ENCODE measurements around the gene RFX2. TPM values are rescaled to one million over a fixed set of nuclear protein-coding genes. Genes with fewer than 3 reads are reported as not detected.

The RFX2 gene
- total and polyA plus RNA-seq, 4 donors = 0.67 to 5.1 (median 2.8) TPM

DNA sequence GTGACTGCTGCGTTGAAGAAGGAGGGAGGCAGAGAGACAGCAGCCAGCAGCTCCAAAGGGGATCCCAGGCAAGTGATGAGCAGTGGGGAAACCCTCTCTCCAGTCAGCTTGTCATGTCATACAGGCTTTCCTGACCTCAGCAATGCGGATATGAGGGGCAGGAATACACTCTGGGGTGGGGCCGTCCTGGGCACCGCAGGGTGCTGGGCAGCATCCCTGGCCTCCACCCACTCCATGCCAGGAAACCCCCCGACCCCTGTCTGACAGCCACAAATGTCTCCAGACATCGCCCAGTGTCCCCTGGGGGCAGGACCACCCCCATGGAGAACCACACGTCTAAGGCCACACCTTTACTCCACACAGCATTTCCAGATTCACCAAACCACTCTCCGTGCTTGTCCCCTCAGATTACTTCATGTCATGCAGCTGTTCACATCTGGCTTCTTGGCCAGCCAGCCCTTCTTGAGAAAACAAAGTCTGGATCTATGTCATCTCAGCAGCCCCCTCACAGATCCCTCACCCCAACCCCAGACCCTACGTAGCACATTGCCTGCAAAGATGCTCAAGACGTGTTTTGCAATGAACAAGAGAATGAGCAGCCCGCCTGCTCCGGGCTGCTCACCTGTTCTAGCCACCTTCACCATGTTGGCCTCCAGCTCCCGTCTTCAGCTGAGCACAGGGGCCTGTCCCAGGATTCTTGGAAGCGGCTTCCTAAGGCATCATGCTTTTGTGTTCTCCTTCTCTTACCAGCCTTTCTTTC, 46.5 kb downstream of the RFX2 start:
- no peak overlapping the region for H3K9ac ChIP-seq (ENCODE audit: low read depth in 1 of 2, low read length in 2 of 2)
- TF ChIP-seq FOXA2 (IDR thresholded peaks at IDR 0.05) (no peak), HNF4A (conservative IDR thresholded peaks at IDR 0.05) (no peak), SP1 (IDR thresholded peaks at IDR 0.05) (no peak), HNF4G (IDR thresholded peaks at IDR 0.05) (no peak), RXRA (IDR thresholded peaks at IDR 0.05) (no peak)
- TF ChIP-seq, protein P1, sequence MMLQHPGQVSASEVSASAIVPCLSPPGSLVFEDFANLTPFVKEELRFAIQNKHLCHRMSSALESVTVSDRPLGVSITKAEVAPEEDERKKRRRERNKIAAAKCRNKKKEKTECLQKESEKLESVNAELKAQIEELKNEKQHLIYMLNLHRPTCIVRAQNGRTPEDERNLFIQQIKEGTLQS (IDR thresholded peaks at IDR 0.05) = no peak
- no peaks in the 10 kb centered on the region for H3K36me3 ChIP-seq (ENCODE audit: control insufficient read depth in 4 of 4, insufficient read depth in 3 of 4, low read depth in 1 of 4, low read length in 3 of 4)
- no peaks in the 10 kb centered on the region for H3K27me3 ChIP-seq (ENCODE audit: control insufficient read depth in 4 of 4, insufficient read depth in 4 of 4, low read length in 3 of 4)
- H3K4me1 ChIP-seq (ENCODE audit: control insufficient read depth in 4 of 4, insufficient read depth in 4 of 4, low read length in 3 of 4) = peaks cover 4 to 25% (median 19%) of the 10 kb centered on the region in 4 donors
- DNase-seq (ENCODE audit: low spot score) = no peak
- H3K9me3 ChIP-seq (ENCODE audit: control insufficient read depth in 4 of 4, low read length in 3 of 4) = no peaks in the 10 kb centered on the region
- no peak overlapping the region for H3K27ac ChIP-seq (ENCODE audit: low read depth in 1 of 2, low read length in 2 of 2)
- H3K4me3 ChIP-seq (ENCODE audit: low read depth in 1 of 3, low read length in 3 of 3) = no peak overlapping the region
- WGBS = 94% methylated on average over 14 of the region's 14 CpGs

DNA sequence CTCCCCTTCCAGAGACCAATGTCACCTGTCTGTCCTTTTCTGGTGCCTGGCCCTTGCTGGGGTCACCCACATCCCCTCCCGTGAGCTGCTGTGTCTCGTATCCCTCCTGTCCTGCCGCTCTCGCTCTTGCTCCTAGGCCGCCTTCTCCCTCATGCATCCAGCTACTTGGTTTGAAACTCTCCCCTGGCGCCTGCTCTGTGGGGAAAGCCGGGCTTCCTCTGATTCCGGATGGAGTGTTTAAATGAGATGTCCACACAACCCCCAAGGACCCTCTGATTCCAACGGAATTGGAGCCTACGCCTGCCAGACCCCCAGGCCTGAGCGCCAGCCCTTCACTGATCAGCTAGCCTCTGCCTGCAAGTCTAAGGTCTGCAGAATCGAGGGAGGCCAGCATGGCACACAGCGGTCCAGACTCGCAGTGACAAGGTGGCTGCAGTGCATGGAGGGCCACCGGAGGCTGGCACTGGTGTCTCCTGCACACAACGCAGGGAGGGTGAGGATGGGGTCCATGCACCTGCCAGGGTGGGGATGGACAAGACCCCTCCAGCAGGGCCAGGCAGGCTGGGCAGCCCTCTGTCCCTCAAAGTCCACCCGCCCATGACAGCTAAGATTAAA, 47.2 kb downstream of the RFX2 start:
- no peak for DNase-seq (ENCODE audit: low spot score)
- no peak overlapping the region for H3K27ac ChIP-seq (ENCODE audit: low read depth in 1 of 2, low read length in 2 of 2)
- WGBS = 97% methylated on average over 17 of the region's 17 CpGs
- H3K27me3 ChIP-seq (ENCODE audit: control insufficient read depth in 4 of 4, insufficient read depth in 4 of 4, low read length in 3 of 4) = no peaks in the 10 kb centered on the region
- H3K36me3 ChIP-seq (ENCODE audit: control insufficient read depth in 4 of 4, insufficient read depth in 3 of 4, low read depth in 1 of 4, low read length in 3 of 4) = no peaks in the 10 kb centered on the region
- no peak overlapping the region for H3K9ac ChIP-seq (ENCODE audit: low read depth in 1 of 2, low read length in 2 of 2)
- H3K9me3 ChIP-seq (ENCODE audit: control insufficient read depth in 4 of 4, low read length in 3 of 4) = no peaks in the 10 kb centered on the region
- H3K4me1 ChIP-seq (ENCODE audit: control insufficient read depth in 4 of 4, insufficient read depth in 4 of 4, low read length in 3 of 4) = peaks cover 4 to 25% (median 19%) of the 10 kb centered on the region in 4 donors
- TF ChIP-seq GABPA (IDR thresholded peaks at IDR 0.05 in 1 of 2, conservative IDR thresholded peaks at IDR 0.05 in 1 of 2) (no peak), EGR1 (IDR thresholded peaks at IDR 0.05; ENCODE audit: low read depth in 2 of 2) (no peak), HNF4G (IDR thresholded peaks at IDR 0.05) (no peak), SP1 (IDR thresholded peaks at IDR 0.05) (no peak), YY1 (IDR thresholded peaks at IDR 0.05) (no peak), RAD21 (IDR thresholded peaks at IDR 0.05) (no peak), TAF1 (conservative IDR thresholded peaks at IDR 0.05) (no peak), JUND (IDR thresholded peaks at IDR 0.05) (no peak), HNF4A (conservative IDR thresholded peaks at IDR 0.05) (no peak)
- TF ChIP-seq, protein P1 (IDR thresholded peaks at IDR 0.05) = no peak
- TF ChIP-seq, protein P2, sequence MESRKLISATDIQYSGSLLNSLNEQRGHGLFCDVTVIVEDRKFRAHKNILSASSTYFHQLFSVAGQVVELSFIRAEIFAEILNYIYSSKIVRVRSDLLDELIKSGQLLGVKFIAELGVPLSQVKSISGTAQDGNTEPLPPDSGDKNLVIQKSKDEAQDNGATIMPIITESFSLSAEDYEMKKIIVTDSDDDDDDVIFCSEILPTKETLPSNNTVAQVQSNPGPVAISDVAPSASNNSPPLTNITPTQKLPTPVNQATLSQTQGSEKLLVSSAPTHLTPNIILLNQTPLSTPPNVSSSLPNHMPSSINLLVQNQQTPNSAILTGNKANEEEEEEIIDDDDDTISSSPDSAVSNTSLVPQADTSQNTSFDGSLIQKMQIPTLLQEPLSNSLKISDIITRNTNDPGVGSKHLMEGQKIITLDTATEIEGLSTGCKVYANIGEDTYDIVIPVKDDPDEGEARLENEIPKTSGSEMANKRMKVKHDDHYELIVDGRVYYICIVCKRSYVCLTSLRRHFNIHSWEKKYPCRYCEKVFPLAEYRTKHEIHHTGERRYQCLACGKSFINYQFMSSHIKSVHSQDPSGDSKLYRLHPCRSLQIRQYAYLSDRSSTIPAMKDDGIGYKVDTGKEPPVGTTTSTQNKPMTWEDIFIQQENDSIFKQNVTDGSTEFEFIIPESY (IDR thresholded peaks at IDR 0.05) = no peak
- TF ChIP-seq, protein P3, sequence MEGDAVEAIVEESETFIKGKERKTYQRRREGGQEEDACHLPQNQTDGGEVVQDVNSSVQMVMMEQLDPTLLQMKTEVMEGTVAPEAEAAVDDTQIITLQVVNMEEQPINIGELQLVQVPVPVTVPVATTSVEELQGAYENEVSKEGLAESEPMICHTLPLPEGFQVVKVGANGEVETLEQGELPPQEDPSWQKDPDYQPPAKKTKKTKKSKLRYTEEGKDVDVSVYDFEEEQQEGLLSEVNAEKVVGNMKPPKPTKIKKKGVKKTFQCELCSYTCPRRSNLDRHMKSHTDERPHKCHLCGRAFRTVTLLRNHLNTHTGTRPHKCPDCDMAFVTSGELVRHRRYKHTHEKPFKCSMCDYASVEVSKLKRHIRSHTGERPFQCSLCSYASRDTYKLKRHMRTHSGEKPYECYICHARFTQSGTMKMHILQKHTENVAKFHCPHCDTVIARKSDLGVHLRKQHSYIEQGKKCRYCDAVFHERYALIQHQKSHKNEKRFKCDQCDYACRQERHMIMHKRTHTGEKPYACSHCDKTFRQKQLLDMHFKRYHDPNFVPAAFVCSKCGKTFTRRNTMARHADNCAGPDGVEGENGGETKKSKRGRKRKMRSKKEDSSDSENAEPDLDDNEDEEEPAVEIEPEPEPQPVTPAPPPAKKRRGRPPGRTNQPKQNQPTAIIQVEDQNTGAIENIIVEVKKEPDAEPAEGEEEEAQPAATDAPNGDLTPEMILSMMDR (IDR thresholded peaks at IDR 0.05; ENCODE audit: low read depth, low read length, missing input control) = no peak
- TF ChIP-seq, protein P4, sequence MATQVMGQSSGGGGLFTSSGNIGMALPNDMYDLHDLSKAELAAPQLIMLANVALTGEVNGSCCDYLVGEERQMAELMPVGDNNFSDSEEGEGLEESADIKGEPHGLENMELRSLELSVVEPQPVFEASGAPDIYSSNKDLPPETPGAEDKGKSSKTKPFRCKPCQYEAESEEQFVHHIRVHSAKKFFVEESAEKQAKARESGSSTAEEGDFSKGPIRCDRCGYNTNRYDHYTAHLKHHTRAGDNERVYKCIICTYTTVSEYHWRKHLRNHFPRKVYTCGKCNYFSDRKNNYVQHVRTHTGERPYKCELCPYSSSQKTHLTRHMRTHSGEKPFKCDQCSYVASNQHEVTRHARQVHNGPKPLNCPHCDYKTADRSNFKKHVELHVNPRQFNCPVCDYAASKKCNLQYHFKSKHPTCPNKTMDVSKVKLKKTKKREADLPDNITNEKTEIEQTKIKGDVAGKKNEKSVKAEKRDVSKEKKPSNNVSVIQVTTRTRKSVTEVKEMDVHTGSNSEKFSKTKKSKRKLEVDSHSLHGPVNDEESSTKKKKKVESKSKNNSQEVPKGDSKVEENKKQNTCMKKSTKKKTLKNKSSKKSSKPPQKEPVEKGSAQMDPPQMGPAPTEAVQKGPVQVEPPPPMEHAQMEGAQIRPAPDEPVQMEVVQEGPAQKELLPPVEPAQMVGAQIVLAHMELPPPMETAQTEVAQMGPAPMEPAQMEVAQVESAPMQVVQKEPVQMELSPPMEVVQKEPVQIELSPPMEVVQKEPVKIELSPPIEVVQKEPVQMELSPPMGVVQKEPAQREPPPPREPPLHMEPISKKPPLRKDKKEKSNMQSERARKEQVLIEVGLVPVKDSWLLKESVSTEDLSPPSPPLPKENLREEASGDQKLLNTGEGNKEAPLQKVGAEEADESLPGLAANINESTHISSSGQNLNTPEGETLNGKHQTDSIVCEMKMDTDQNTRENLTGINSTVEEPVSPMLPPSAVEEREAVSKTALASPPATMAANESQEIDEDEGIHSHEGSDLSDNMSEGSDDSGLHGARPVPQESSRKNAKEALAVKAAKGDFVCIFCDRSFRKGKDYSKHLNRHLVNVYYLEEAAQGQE (IDR thresholded peaks at IDR 0.05) = no peak
- TF ChIP-seq, protein P5, sequence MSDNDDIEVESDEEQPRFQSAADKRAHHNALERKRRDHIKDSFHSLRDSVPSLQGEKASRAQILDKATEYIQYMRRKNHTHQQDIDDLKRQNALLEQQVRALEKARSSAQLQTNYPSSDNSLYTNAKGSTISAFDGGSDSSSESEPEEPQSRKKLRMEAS (IDR thresholded peaks at IDR 0.05) = no peak
- H3K4me3 ChIP-seq (ENCODE audit: low read depth in 1 of 3, low read length in 3 of 3) = no peak overlapping the region
